ENCODE measurements around the gene C6orf132.

- no peak for TF ChIP-seq EZH2phosphoT487 (IDR thresholded peaks at IDR 0.05; ENCODE audit: insufficient read depth, low read depth)
- TF ChIP-seq EZH2 (IDR thresholded peaks at IDR 0.05; ENCODE audit: insufficient read depth, poor library complexity, severe bottlenecking): no peak
These were observed 38.7 kb downstream of the C6orf132 start for GRCh38 chr6:42103753-42104094.

Data from GM23248 (cell line).